HepG2 (cell line): ENCODE measurements around the gene MSL2. TPM values are rescaled to one million over a fixed set of nuclear protein-coding genes. Genes with fewer than 3 reads are reported as not detected.

Experiments
- ARNT2 ChIP-seq: sonication (generic); formaldehyde crosslinking; IDR thresholded peaks from 2 replicates; pipeline ENCODE4 v1.8.0; 2022; ENCODE audit warnings: mild to moderate bottlenecking, low read depth, missing genetic modification reagents, moderate library complexity
- E2F2 ChIP-seq: sonication (generic); formaldehyde crosslinking; IDR thresholded peaks from 2 replicates; pipeline ENCODE4 v1.4.0; 2020; ENCODE audit warnings: missing genetic modification reagents, borderline replicate concordance
- ELF4 ChIP-seq: sonication (generic); formaldehyde crosslinking; IDR thresholded peaks from 2 replicates; pipeline ENCODE4 v1.5.0; 2020; ENCODE audit warnings: missing genetic modification reagents, mild to moderate bottlenecking, moderate library complexity, borderline replicate concordance
- HES4 ChIP-seq: sonication (generic); formaldehyde crosslinking; IDR thresholded peaks from 2 replicates; pipeline ENCODE4 v1.9.0; 2021; ENCODE audit warnings: mild to moderate bottlenecking, missing genetic modification reagents, borderline replicate concordance
- IKZF4 ChIP-seq: sonication (generic); formaldehyde crosslinking; IDR thresholded peaks from 2 replicates; pipeline ENCODE4 v1.5.1; 2020; ENCODE audit warnings: borderline replicate concordance, mild to moderate bottlenecking, low read depth, missing genetic modification reagents; ENCODE audit errors: not compliant biosample characterization
- LBX2 ChIP-seq: sonication (generic); formaldehyde crosslinking; IDR thresholded peaks from 2 replicates; pipeline ENCODE4 v1.5.0; 2020; ENCODE audit warnings: missing genetic modification reagents, mild to moderate bottlenecking, borderline replicate concordance
- MAFG ChIP-seq: sonication (generic); formaldehyde crosslinking; IDR thresholded peaks from 2 replicates; pipeline ENCODE4 v1.5.1; 2020; ENCODE audit warnings: mild to moderate bottlenecking, missing genetic modification reagents
- MED13 ChIP-seq: sonication (generic); formaldehyde crosslinking; IDR thresholded peaks from 2 replicates; pipeline ENCODE4 v1.5.0; 2020; ENCODE audit warnings: missing genetic modification reagents
- MLXIP ChIP-seq: sonication (generic); formaldehyde crosslinking; IDR thresholded peaks from 2 replicates; pipeline ENCODE4 v1.9.0; 2021; ENCODE audit warnings: missing genetic modification reagents, borderline replicate concordance
- NFRKB ChIP-seq: fragments of 450-650 bp; IDR thresholded peaks from 2 replicates; pipeline ENCODE4 v1.6.1; 2017
- PAX8 ChIP-seq: sonication (generic); formaldehyde crosslinking; IDR thresholded peaks from 2 replicates; pipeline ENCODE4 v1.8.0; 2022; ENCODE audit warnings: mild to moderate bottlenecking, missing genetic modification reagents, borderline replicate concordance
- PCBP2 ChIP-seq: fragments of 200-400 bp; formaldehyde crosslinking; optimal IDR thresholded peaks from 2 replicates; pipeline ENCODE3; 2018; ENCODE audit warnings: low read length, low read depth; ENCODE audit not compliant: poor library complexity, severe bottlenecking
- PRPF4 ChIP-seq: fragments of 200-400 bp; formaldehyde crosslinking; IDR thresholded peaks from 2 replicates; pipeline ENCODE4 v1.6.1; 2016; ENCODE audit warnings: low read length, low read depth; ENCODE audit not compliant: poor library complexity, severe bottlenecking
- RCOR2 ChIP-seq: IDR thresholded peaks from 2 replicates; pipeline ENCODE4 v1.6.1; 2016; ENCODE audit warnings: missing biosample characterization, missing genetic modification reagents
- RFX5 ChIP-seq: IDR thresholded peaks from 2 replicates; pipeline ENCODE4 v1.6.1; 2011; ENCODE audit warnings: low read depth, low read length, improper control_type of control experiment
- RFXAP ChIP-seq: sonication (generic); formaldehyde crosslinking; IDR thresholded peaks from 2 replicates; pipeline ENCODE4 v1.4.0; 2020; ENCODE audit warnings: missing genetic modification reagents, borderline replicate concordance
- SSRP1 ChIP-seq: IDR thresholded peaks from 2 replicates; pipeline ENCODE4 v1.6.1; 2016; ENCODE audit warnings: control low read depth
- TRAFD1 ChIP-seq: sonication (generic); formaldehyde crosslinking; IDR thresholded peaks from 2 replicates; pipeline ENCODE4 v1.5.1; 2020; ENCODE audit warnings: missing genetic modification reagents, mild to moderate bottlenecking, borderline replicate concordance
- YY1 ChIP-seq: IDR thresholded peaks from 2 replicates; pipeline ENCODE4 v1.6.1; 2011; ENCODE audit warnings: low read length, low read depth, moderate library complexity, mild to moderate bottlenecking; ENCODE audit not compliant: insufficient read depth, insufficient replicate concordance
- ZNF292 ChIP-seq: sonication (generic); formaldehyde crosslinking; IDR thresholded peaks from 2 replicates; pipeline ENCODE4 v1.8.1; 2022; ENCODE audit warnings: mild to moderate bottlenecking, low read depth, missing genetic modification reagents, borderline replicate concordance
- ZNF468 ChIP-seq: sonication (generic); formaldehyde crosslinking; IDR thresholded peaks from 2 replicates; pipeline ENCODE4 v1.8.0; 2022; ENCODE audit warnings: mild to moderate bottlenecking, moderate library complexity, missing genetic modification reagents
- ZNF496 ChIP-seq: sonication (generic); formaldehyde crosslinking; IDR thresholded peaks from 2 replicates; pipeline ENCODE4 v1.8.1; 2023; ENCODE audit warnings: mild to moderate bottlenecking, moderate library complexity, missing genetic modification reagents; ENCODE audit not compliant: insufficient replicate concordance
- ZSCAN20 ChIP-seq: sonication (generic); formaldehyde crosslinking; IDR thresholded peaks from 2 replicates; pipeline ENCODE4 v1.4.0; 2020; ENCODE audit warnings: missing genetic modification reagents, mild to moderate bottlenecking, borderline replicate concordance
- polyA plus RNA-seq, 8 experiments: library from polyadenylated mRNA; depleted of rRNA in 3 of 8; stranded (reverse) in 7 of 8; unstranded in 1 of 8; fragments of >200 nt; fragmentation: Illumina TruSeq in 4 of 8; extraction: Trizol in 4 of 8; gene quantifications; 2 replicates each; pipeline versions ENCODE4 v1.2.1 to v1.2.3, GENCODE V29; 2011 to 2016; ENCODE audit warnings: low read depth in 4 of 8, missing spikeins in 1 of 8, mixed read lengths in 1 of 8; ENCODE audit not compliant: insufficient read depth in 1 of 8
- total RNA-seq, 5 experiments: library from RNA; depleted of rRNA; stranded (reverse); fragments of >200 nt; fragmentation: Illumina TruSeq; extraction: Trizol; gene quantifications; 2 replicates each; pipeline ENCODE4 v1.2.3, GENCODE V29; 2016; ENCODE audit warnings: low read depth in 1 of 5

MSL2 gene
- total and polyA plus RNA-seq, 2 of the 13 experiments (the other 11 are each of a cell fraction or from before 2014, with no cell fraction given) = 6.9 to 11.7 TPM

GRCh38 chr3:136196401-136197158 lies 445 bp upstream of the MSL2 start (continued):
- TF ChIP-seq PAX8 (no peak; the same call in 1 of the 2 replicates), ZSCAN20 (CRISPR knock-in tag) (peak; percentile 91; the same call in 1 of the 2 replicates), RFX5 (no peak), YY1 (peak; percentile 76), ZNF292 (CRISPR knock-in tag) (peak; percentile 93), RFXAP (CRISPR knock-in tag) (peak; percentile 76; the same call in 1 of the 2 replicates), HES4 (CRISPR knock-in tag) (peak; percentile 94), RCOR2 (CRISPR knock-in tag) (0 out of 2 replicates have a peak, but pooled peaks have one; percentile 15), LBX2 (CRISPR knock-in tag) (peak; percentile 97; the same call in 1 of the 2 replicates), E2F2 (peak; percentile 83; the same call in 1 of the 2 replicates), ZNF468 (CRISPR knock-in tag) (peak; percentile 98), SSRP1 (CRISPR knock-in tag) (no peak), MED13 (CRISPR knock-in tag) (peak; percentile 88), PRPF4 (peak; percentile 24), ZNF496 (CRISPR knock-in tag) (no peak), TRAFD1 (CRISPR knock-in tag) (peak; percentile 99), ARNT2 (CRISPR knock-in tag) (peak; percentile 95), PCBP2 (no peak), NFRKB (no peak), ELF4 (CRISPR knock-in tag) (no peak; the same call in 1 of the 2 replicates), MAFG (CRISPR knock-in tag) (no peak), IKZF4 (peak; percentile 87), MLXIP (peak; percentile 83; the same call in 1 of the 2 replicates)
